MCF 10A (cell line): Measurements from ENCODE around the gene URM1. TPM values are rescaled to one million over a fixed set of nuclear protein-coding genes. Genes with fewer than 3 reads are reported as not detected.

Experiments
- BruUV-seq: library from RNA; stranded (reverse); fragments of 400-500 nt; replicated peaks from 2 replicates; lab custom pipeline; 2021; lab: Mats Ljungman, UMichigan
- CTCF ChIA-PET: fragments of 300-600 bp; sonication (Branson Sonifier 250); formaldehyde crosslinking; extraction: SDS; loops from one replicate; lab custom pipeline; 2021; ENCODE audit warnings: antibody characterized with exemption, inconsistent platforms; lab: Yijun Ruan, JAX
- POLR2A ChIA-PET: fragments of 300-600, 350-650 bp; sonication (Branson Sonifier 250); formaldehyde crosslinking; extraction: SDS; loops from one replicate; lab custom pipeline; 2020; ENCODE audit warnings: antibody characterized with exemption, inconsistent platforms; lab: Yijun Ruan, JAX
- DNase-seq: peaks from one replicate; pipeline ENCODE4 v3.0.0-alpha.2; 2018; ENCODE audit not compliant: unreplicated experiment
- H3K27ac Mint-ChIP-seq: one replicate; pipeline ENCODE4 v1.8.0; 2022; ENCODE audit warnings: mild to moderate bottlenecking, low read depth, mixed read lengths; ENCODE audit not compliant: unreplicated experiment
- H3K27me3 Mint-ChIP-seq: one replicate; pipeline ENCODE4 v1.8.0; 2022; ENCODE audit warnings: mixed read lengths; ENCODE audit not compliant: insufficient read depth, unreplicated experiment
- H3K36me3 Mint-ChIP-seq: one replicate; pipeline ENCODE4 v1.8.0; 2022; ENCODE audit warnings: mild to moderate bottlenecking, moderate library complexity, mixed read lengths; ENCODE audit not compliant: insufficient read depth, unreplicated experiment
- H3K4me1 Mint-ChIP-seq: one replicate; pipeline ENCODE4 v1.8.0; 2022; ENCODE audit warnings: mixed read lengths; ENCODE audit not compliant: insufficient read depth, unreplicated experiment
- H3K4me3 Mint-ChIP-seq: one replicate; pipeline ENCODE4 v1.8.0; 2022; ENCODE audit warnings: mild to moderate bottlenecking, moderate library complexity, mixed read lengths; ENCODE audit not compliant: unreplicated experiment
- H3K9me3 Mint-ChIP-seq: one replicate; pipeline ENCODE4 v1.8.0; 2022; ENCODE audit warnings: mixed read lengths; ENCODE audit not compliant: unreplicated experiment
- CTCF ChIP-seq: fragments of 200-600 bp; IDR thresholded peaks from one replicate; pipeline ENCODE4 v1.8.0; 2022; ENCODE audit warnings: antibody characterized with exemption, mild to moderate bottlenecking; ENCODE audit not compliant: unreplicated experiment
- intact Hi-C: fragments of 100-400 bp; cut with micrococcal nuclease; formaldehyde crosslinking; loops from 2 replicates; pipeline ENCODE4 v1.14.1; 2022
- total RNA-seq: library from RNA; stranded (reverse); gene quantifications from 2 replicates; pipeline ENCODE4 v1.2.3, GENCODE V29; 2022

URM1 gene
- total RNA-seq, 1 experiment from 2014 or later: 56.8 TPM

DNA sequence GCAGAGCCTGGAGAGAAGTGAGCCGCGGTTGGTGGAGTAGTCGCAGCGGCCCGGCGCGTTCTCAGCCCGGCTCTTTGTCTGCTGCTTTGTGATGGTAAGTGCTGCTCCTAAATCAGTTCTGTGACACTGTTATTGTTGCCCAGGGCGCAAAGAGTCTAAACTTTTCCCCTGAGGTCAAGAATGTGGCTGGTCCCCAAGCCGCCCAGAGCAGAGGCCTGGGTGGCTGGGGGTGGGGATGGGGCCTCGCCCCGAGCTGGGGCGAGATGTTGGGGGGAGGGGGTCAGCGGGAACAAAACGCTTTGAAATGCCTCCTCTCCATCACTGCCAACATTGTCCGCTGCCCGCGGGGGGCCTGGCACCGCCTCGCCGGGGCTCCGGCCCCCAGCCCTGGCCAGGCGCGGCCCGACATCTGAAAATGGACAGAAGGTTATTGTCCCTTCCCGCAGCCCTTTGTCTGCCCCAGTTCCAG lies 37.8 kb downstream of the URM1 start:
- peaks cover 7% of the 10 kb centered on the region for H3K27me3 Mint-ChIP-seq
- BruUV-seq: no TSS peak
- DNase-seq: no peak
- no peak overlapping the region for H3K4me3 Mint-ChIP-seq
- no peaks in the 10 kb centered on the region for H3K4me1 Mint-ChIP-seq
- ChIA-PET CTCF (no interaction called here), POLR2A (no interaction called here)
- no peaks in the 10 kb centered on the region for H3K9me3 Mint-ChIP-seq
- intact Hi-C loops: no loop called here
- H3K36me3 Mint-ChIP-seq: no peaks in the 10 kb centered on the region
- TF ChIP-seq CTCF: no peak
- no peak overlapping the region for H3K27ac Mint-ChIP-seq

GRCh38 chr9:128409450-128409849 lies 38.3 kb downstream of the URM1 start:
- no peak for DNase-seq
- ChIA-PET CTCF (interaction anchor here (0.9 to 2.9 kb wide), 3 partner anchors 10 to 50 kb away, joined by 3 to 12 read pairs (median 5); no protein-coding TSS in a partner anchor), POLR2A (interaction anchor here (0.8 kb wide), 1 partner anchor 10 kb away, joined by 3 read pairs; no protein-coding TSS in a partner anchor)
- peaks cover 12% of the 10 kb centered on the region for H3K27me3 Mint-ChIP-seq
- no peaks in the 10 kb centered on the region for H3K4me1 Mint-ChIP-seq
- H3K4me3 Mint-ChIP-seq: no peak overlapping the region
- H3K9me3 Mint-ChIP-seq: no peaks in the 10 kb centered on the region
- no TSS peak for BruUV-seq
- intact Hi-C loops: no loop called here
- no peak for TF ChIP-seq CTCF
- H3K27ac Mint-ChIP-seq: no peak overlapping the region
- no peaks in the 10 kb centered on the region for H3K36me3 Mint-ChIP-seq

DNA sequence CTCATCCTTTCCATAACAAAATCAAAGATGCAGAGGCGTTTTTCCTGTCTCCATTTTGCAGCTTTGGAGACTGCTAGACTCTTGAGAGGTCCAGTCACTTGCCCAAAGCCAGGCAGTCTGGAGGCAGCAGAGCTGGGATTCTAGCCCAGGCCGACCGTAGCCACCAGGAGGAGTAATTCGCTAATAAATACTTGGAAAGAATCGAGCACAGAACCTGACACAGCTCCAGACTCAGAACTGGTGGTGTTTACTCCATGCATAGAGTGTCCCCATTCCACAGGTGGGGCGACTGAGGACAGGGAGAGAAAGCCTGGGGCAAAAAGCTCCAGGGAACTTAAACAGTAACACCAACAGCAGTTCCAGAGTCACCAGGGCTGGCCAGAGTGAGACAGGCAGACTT lies 38.8 kb downstream of the URM1 start:
- Mint-ChIP-seq H3K9me3 (no peaks in the 10 kb centered on the region), H3K4me3 (no peak overlapping the region), H3K27me3 (peaks cover 17% of the 10 kb centered on the region), H3K36me3 (no peaks in the 10 kb centered on the region), H3K4me1 (no peaks in the 10 kb centered on the region), H3K27ac (no peak overlapping the region)
- ChIA-PET CTCF (interaction anchor here (0.9 to 2.9 kb wide), 4 partner anchors 10 to 51 kb away, joined by 3 to 12 read pairs (median 8); no protein-coding TSS in a partner anchor), POLR2A (interaction anchor here (0.6 to 0.8 kb wide), 2 partner anchors 10 to 48 kb away, joined by 3 read pairs; no protein-coding TSS in a partner anchor)
- intact Hi-C loops: loop anchor here (10.0 kb wide), 1 partner anchor 45 kb away; no protein-coding TSS in a partner anchor
- no peak for DNase-seq
- BruUV-seq: no TSS peak
- no peak for TF ChIP-seq CTCF

GRCh38 chr9:128411364-128412119 lies 40.4 kb downstream of the URM1 start:
- CTCF ChIA-PET: interaction anchor here (0.6 to 2.9 kb wide), 7 partner anchors 8 to 212 kb away, joined by 3 to 12 read pairs (median 3); no protein-coding TSS in a partner anchor
- H3K9me3 Mint-ChIP-seq: no peaks in the 10 kb centered on the region
- peaks cover 33% of the 10 kb centered on the region for H3K27me3 Mint-ChIP-seq
- H3K4me1 Mint-ChIP-seq: no peaks in the 10 kb centered on the region
- TF ChIP-seq CTCF: no peak
- H3K4me3 Mint-ChIP-seq: no peak overlapping the region
- POLR2A ChIA-PET: interaction anchor here (1.0 kb wide), 1 partner anchor 273 kb away, joined by 3 read pairs; no protein-coding TSS in a partner anchor
- H3K36me3 Mint-ChIP-seq: no peaks in the 10 kb centered on the region
- intact Hi-C loops: loop anchor here (2.0 to 10.0 kb wide), 2 partner anchors 47 to 117 kb away; no protein-coding TSS in a partner anchor
- no TSS peak for BruUV-seq
- H3K27ac Mint-ChIP-seq: no peak overlapping the region
- DNase-seq: no peak
